ENCODE results near the gene KRI1. TPM values are rescaled to one million over a fixed set of nuclear protein-coding genes. Genes with fewer than 3 reads are reported as not detected.

Gene KRI1
- total and polyA plus RNA-seq, 2 of the 8 experiments (the other 6 are each of a cell fraction or from before 2014, with no cell fraction given), result 14.2 to 45.2 TPM

DNA sequence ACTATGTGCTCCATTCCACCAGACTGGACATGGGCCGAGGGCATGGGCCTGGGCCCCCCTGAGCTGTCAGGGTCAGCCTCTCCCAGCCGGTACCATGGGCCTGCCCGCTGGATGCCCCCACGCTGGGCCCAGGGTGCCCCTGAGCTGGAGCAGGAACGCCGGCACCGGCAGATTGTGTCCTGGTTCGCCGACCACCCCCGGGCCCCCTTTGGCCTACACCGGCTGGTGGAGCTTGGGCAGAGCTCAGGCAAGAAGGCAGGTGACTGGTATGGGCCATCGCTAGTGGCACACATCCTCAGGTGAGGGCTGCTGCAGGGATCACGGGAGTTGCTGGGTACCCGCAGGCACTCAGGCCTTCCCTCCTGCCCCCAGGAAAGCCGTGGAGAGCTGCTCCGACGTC, 19.0 kb downstream of the KRI1 start:
- Histone ChIP-seq H3K27me3 (replicated peaks in 1 of 4; ENCODE audit: control insufficient read depth in 3 of 4, extremely low read depth in 1 of 4, insufficient read depth in 3 of 4, low read length in 3 of 4) (no peaks in the 10 kb centered on the region), H2BK5ac (ENCODE audit: low read depth, low read length) (no peak overlapping the region), H3K79me1 (ENCODE audit: low read depth, low read length) (peaks cover 9% of the 10 kb centered on the region), H3K18ac (ENCODE audit: extremely low read depth, low read length) (no peak overlapping the region), H2BK15ac (ENCODE audit: low read length) (no peak overlapping the region), H3K14ac (ENCODE audit: insufficient read length) (no peak overlapping the region), H3K23ac (ENCODE audit: insufficient read length) (no peak overlapping the region), H4K20me1 (replicated peaks in 1 of 2; ENCODE audit: control insufficient read depth in 1 of 2, insufficient read depth in 2 of 2, low read length in 2 of 2) (peaks cover 0 to 9% of the 10 kb centered on the region in 2 experiments), H3K4ac (replicated peaks; ENCODE audit: insufficient read length, low read depth, low read length) (no peak overlapping the region), H3K9ac (replicated peaks in 1 of 4; ENCODE audit: extremely low read depth in 1 of 4, low read depth in 3 of 4, low read length in 3 of 4) (no peak overlapping the region), H3K56ac (replicated peaks; ENCODE audit: insufficient read length, low read depth, low read length) (no peak overlapping the region), H3K36me3 (ENCODE audit: control insufficient read depth in 2 of 4, insufficient read depth in 4 of 4, low read length in 3 of 4) (peaks cover 2 to 18% (median 14%) of the 10 kb centered on the region in 4 experiments; a peak in 6 of 8 replicates), H3K23me2 (ENCODE audit: low read depth, low read length) (peaks cover 2% of the 10 kb centered on the region; the same call in 1 of the 2 replicates), H4K8ac (ENCODE audit: extremely low read depth, insufficient read depth, low read length) (no peak overlapping the region), H3K27ac (ENCODE audit: low read depth, low read length) (no peak overlapping the region), H4K5ac (ENCODE audit: insufficient read length, low read depth, low read length) (no peak overlapping the region), H2BK120ac (replicated peaks; ENCODE audit: low read depth, low read length) (no peak overlapping the region), H2BK12ac (ENCODE audit: low read depth, low read length) (no peak overlapping the region), H3K79me2 (ENCODE audit: control insufficient read depth in 1 of 2, insufficient read depth in 2 of 2, low read length in 2 of 2) (peaks cover 0 to 16% of the 10 kb centered on the region in 2 experiments; a peak in 2 of 4 replicates), H3K4me1 (replicated peaks in 1 of 4; ENCODE audit: control insufficient read depth in 3 of 4, insufficient read depth in 4 of 4, low read length in 3 of 4) (peaks cover 0 to 4% (median 3%) of the 10 kb centered on the region in 4 experiments; a peak in 4 of 7 replicates), H4K91ac (replicated peaks; ENCODE audit: insufficient read length, low read length) (no peak overlapping the region), H2AFZ (ENCODE audit: low read length) (no peak overlapping the region), H3K4me3 (ENCODE audit: extremely low read depth in 1 of 4, insufficient read depth in 2 of 4, low read depth in 3 of 4, low read length in 4 of 4) (no peak overlapping the region), H3K9me3 (ENCODE audit: insufficient read depth in 2 of 2, low read depth in 1 of 2, low read length in 1 of 2) (no peaks in the 10 kb centered on the region), H2BK20ac (ENCODE audit: low read length) (no peak overlapping the region), H2AK5ac (ENCODE audit: low read depth, low read length) (no peak overlapping the region), H3K4me2 (ENCODE audit: insufficient read depth in 1 of 2, low read depth in 2 of 2, low read length in 2 of 2) (no peak overlapping the region)
- DNase-seq (ENCODE audit: low read depth in 1 of 2, low spot score in 2 of 2) (no peak), FAIRE-seq (no peak)
- WGBS, 2 experiments (ENCODE audit: extremely low coverage in 1 of 2, insufficient coverage in 1 of 2, insufficient read length in 1 of 2, insufficient replicate concordance in 2 of 2, low coverage in 1 of 2, low lambda C conversion rate in 2 of 2, missing lambda C conversion rate in 1 of 2), result 98% methylated on average over 15 of the region's 17 CpGs; no CpG with 5 or more reads in 1 of the 2 experiments
- POLR2A ChIA-PET (ENCODE audit: partially characterized antibody), result interaction anchor here (0.8 to 2.8 kb wide), 3 partner anchors 8 to 14 kb away, joined by 4 to 9 read pairs (median 9); no protein-coding TSS in a partner anchor
- TF ChIP-seq POLR2A (IDR thresholded peaks at IDR 0.05; ENCODE audit: control extremely low read depth in 1 of 2, low read depth in 2 of 2, low read length in 2 of 2) (no peak), SIRT6 (IDR thresholded peaks at IDR 0.05; ENCODE audit: low read length) (no peak), NANOG (IDR thresholded peaks at IDR 0.05; ENCODE audit: insufficient read depth, low read depth, low read length, poor library complexity, severe bottlenecking) (no peak), EP300 (IDR thresholded peaks at IDR 0.05; ENCODE audit: borderline replicate concordance in 1 of 2, low read depth in 2 of 2, low read length in 2 of 2) (no peak), EZH2 (IDR thresholded peaks at IDR 0.05; ENCODE audit: low read depth, low read length, severe bottlenecking) (no peak), TCF12 (IDR thresholded peaks at IDR 0.05; ENCODE audit: low read depth, low read length) (no peak), CTBP2 (IDR thresholded peaks at IDR 0.05; ENCODE audit: borderline replicate concordance, insufficient read depth, insufficient read length, low read length) (no peak), CHD1 (IDR thresholded peaks at IDR 0.05; ENCODE audit: low read depth, low read length) (no peak), SIN3A (conservative IDR thresholded peaks at IDR 0.05 in 1 of 2, IDR thresholded peaks at IDR 0.05 in 1 of 2; ENCODE audit: low read depth in 1 of 2, low read length in 2 of 2) (no peak), BCL11A (IDR thresholded peaks at IDR 0.05; ENCODE audit: low read depth in 2 of 2, low read length in 2 of 2) (no peak), RBBP5 (IDR thresholded peaks at IDR 0.05; ENCODE audit: borderline replicate concordance, low read depth, low read length) (no peak), PHF8 (conservative IDR thresholded peaks at IDR 0.05; ENCODE audit: low read depth, low read length) (no peak), GABPA (IDR thresholded peaks at IDR 0.05; ENCODE audit: borderline replicate concordance, insufficient read depth, low read length) (no peak)
- CTCF ChIA-PET (ENCODE audit: partially characterized antibody), result interaction anchor here (0.5 to 1.6 kb wide), 7 partner anchors 9 to 308 kb away, joined by 3 to 5 read pairs (median 3); partner anchors contain the start of gene S1PR5
